Neural cell (in vitro differentiated cells): ENCODE data around the gene LMO3. TPM values are rescaled to one million over a fixed set of nuclear protein-coding genes. Genes with fewer than 3 reads are reported as not detected.

Source experiments
- H2AFZ ChIP-seq: fragments of 200-600, 300-800 bp; sonication (generic), shearing (Covaris generic); 2 replicates; pipeline ENCODE4 v1.6.0; 2014; ENCODE audit warnings: low read depth, mild to moderate bottlenecking, antibody characterized with exemption, low read length, moderate library complexity
- H3F3A ChIP-seq: fragments of 200-600 bp; shearing (Covaris generic); 2 replicates; pipeline ENCODE4 v1.6.1; 2016; ENCODE audit warnings: mild to moderate bottlenecking, moderate library complexity, mixed read lengths, antibody characterized with exemption, low read length; ENCODE audit not compliant: insufficient read depth, poor library complexity, severe bottlenecking
- H3K27ac ChIP-seq: fragments of 200-600, 300-800 bp; sonication (generic), shearing (Covaris generic); 2 replicates; pipeline ENCODE4 v1.5.1; 2014; ENCODE audit warnings: mild to moderate bottlenecking, low read length, moderate library complexity
- H3K27me3 ChIP-seq: fragments of 300-800, 200-600 bp; sonication (generic), shearing (Covaris generic); 2 replicates; pipeline ENCODE4 v1.6.0; 2014; ENCODE audit warnings: mild to moderate bottlenecking, low read depth, low read length, moderate library complexity; ENCODE audit not compliant: insufficient read depth
- H3K36me3 ChIP-seq: fragments of 300-800, 200-600 bp; sonication (generic), shearing (Covaris generic); 2 replicates; pipeline ENCODE4 v1.5.1; 2014; ENCODE audit warnings: mild to moderate bottlenecking, antibody characterized with exemption, low read length, moderate library complexity; ENCODE audit not compliant: insufficient read depth
- H3K4me2 ChIP-seq: fragments of 300-800, 200-600 bp; sonication (generic), shearing (Covaris generic); 2 replicates; pipeline ENCODE4 v1.6.0; 2014; ENCODE audit warnings: mild to moderate bottlenecking, low read length
- H3K4me3 ChIP-seq: fragments of 300-800, 200-600 bp; sonication (generic), shearing (Covaris generic); 2 replicates; pipeline ENCODE4 v1.5.1; 2014; ENCODE audit warnings: mild to moderate bottlenecking, low read length, moderate library complexity
- H3K79me2 ChIP-seq: fragments of 200-600 bp; shearing (Covaris generic); replicated peaks from 2 replicates; pipeline ENCODE4 v1.6.0; 2014; ENCODE audit warnings: mild to moderate bottlenecking, low read length, moderate library complexity; ENCODE audit not compliant: insufficient read depth
- H3K9ac ChIP-seq: fragments of 300-800, 200-600 bp; sonication (generic), shearing (Covaris generic); 2 replicates; pipeline ENCODE4 v1.6.1; 2016; ENCODE audit warnings: mild to moderate bottlenecking, low read length, mixed read lengths
- H3K9me2 ChIP-seq: fragments of 200-600 bp; shearing (Covaris generic); 2 replicates; pipeline ENCODE4 v1.6.1; 2016; ENCODE audit warnings: mild to moderate bottlenecking, low read length, mixed read lengths; ENCODE audit not compliant: insufficient read depth
- H3K9me3 ChIP-seq: fragments of 200-600, 300-800 bp; sonication (generic), shearing (Covaris generic); 2 replicates; pipeline ENCODE4 v1.6.1; 2016; ENCODE audit warnings: mild to moderate bottlenecking, mixed run types, low read length, moderate library complexity, mixed read lengths
- H4K20me1 ChIP-seq: fragments of 200-600 bp; shearing (Covaris generic); 2 replicates; pipeline ENCODE4 v1.6.1; 2016; ENCODE audit warnings: mild to moderate bottlenecking, mixed run types; ENCODE audit not compliant: insufficient read depth
- EP300 ChIP-seq: fragments of 450-650 bp; conservative IDR thresholded peaks from 2 replicates; pipeline ENCODE4 v1.6.1; 2014; ENCODE audit warnings: antibody characterized with exemption, mild to moderate bottlenecking, moderate library complexity; ENCODE audit not compliant: poor library complexity, severe bottlenecking
- EZH2 ChIP-seq: fragments of 200-600, 300-800 bp; shearing (Covaris generic), sonication (generic); IDR thresholded peaks from 2 replicates; pipeline ENCODE4 v1.6.1; 2014; ENCODE audit warnings: antibody characterized with exemption, low read length, borderline replicate concordance, mild to moderate bottlenecking; ENCODE audit not compliant: insufficient read depth, poor library complexity, severe bottlenecking
- MXI1 ChIP-seq: fragments of 450-650 bp; conservative IDR thresholded peaks from 2 replicates; pipeline ENCODE4 v1.6.1; 2014; ENCODE audit warnings: antibody characterized with exemption, mild to moderate bottlenecking; ENCODE audit not compliant: poor library complexity, severe bottlenecking
- POLR2AphosphoS5 ChIP-seq: IDR thresholded peaks from 2 replicates; pipeline ENCODE4 v1.6.1; 2012
- RAD21 ChIP-seq: fragments of 450-650 bp; conservative IDR thresholded peaks from 2 replicates; pipeline ENCODE4 v1.6.1; 2014; ENCODE audit warnings: antibody characterized with exemption, mild to moderate bottlenecking, moderate library complexity
- SMC3 ChIP-seq: fragments of 450-650 bp; conservative IDR thresholded peaks from 2 replicates; pipeline ENCODE4 v1.6.1; 2014; ENCODE audit warnings: antibody characterized with exemption, mild to moderate bottlenecking, moderate library complexity; ENCODE audit not compliant: poor library complexity
- TAF1 ChIP-seq: IDR thresholded peaks from 2 replicates; pipeline ENCODE4 v1.6.1; 2012; ENCODE audit warnings: low read depth
- polyA plus RNA-seq: library from polyadenylated mRNA; depleted of rRNA; stranded (reverse); fragments of >200 nt; gene quantifications from 2 replicates; pipeline ENCODE4 v1.2.3, GENCODE V29; 2014
- TF ChIP-seq, protein P1 (sequence below): IDR thresholded peaks from 2 replicates; pipeline ENCODE4 v1.6.1; 2012; ENCODE audit warnings: borderline replicate concordance
- TF ChIP-seq, protein P2 (sequence below): fragments of 450-650 bp; IDR thresholded peaks from 2 replicates; pipeline ENCODE4 v1.5.1; 2014; ENCODE audit warnings: antibody characterized with exemption, mild to moderate bottlenecking, moderate library complexity; ENCODE audit not compliant: poor library complexity, severe bottlenecking

The LMO3 gene
- polyA plus RNA-seq, 1 donor from 2014 or later: 42.8 TPM

DNA sequence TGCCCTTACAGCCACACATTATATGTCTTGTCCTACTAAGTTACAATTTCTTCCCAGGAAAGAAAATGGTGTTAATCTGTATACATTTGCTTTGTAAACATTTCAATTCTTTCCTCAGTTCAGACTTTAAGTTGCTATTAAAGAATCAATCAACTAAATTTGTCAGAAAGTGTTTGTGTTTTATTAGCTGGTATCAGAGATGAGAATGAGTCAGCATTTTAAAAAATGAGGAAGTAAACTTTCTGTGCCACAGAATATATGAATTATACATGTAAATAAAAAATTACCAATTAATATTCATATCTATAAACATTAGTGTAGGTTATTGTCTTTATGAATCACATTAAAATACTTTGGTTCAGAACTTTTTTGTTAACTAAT, 82.0 kb downstream of the LMO3 start:
- H2AFZ ChIP-seq: no peak overlapping the region
- no peak overlapping the region for H3K27ac ChIP-seq
- H3K27me3 ChIP-seq: no peaks in the 10 kb centered on the region
- H3F3A ChIP-seq: no peaks in the 10 kb centered on the region
- no peaks in the 10 kb centered on the region for H4K20me1 ChIP-seq
- no peaks in the 10 kb centered on the region for H3K9me3 ChIP-seq
- no peak overlapping the region for H3K4me2 ChIP-seq
- TF ChIP-seq POLR2AphosphoS5: no peak
- no peak for TF ChIP-seq EZH2
- TF ChIP-seq RAD21: no peak
- TF ChIP-seq, protein P1, sequence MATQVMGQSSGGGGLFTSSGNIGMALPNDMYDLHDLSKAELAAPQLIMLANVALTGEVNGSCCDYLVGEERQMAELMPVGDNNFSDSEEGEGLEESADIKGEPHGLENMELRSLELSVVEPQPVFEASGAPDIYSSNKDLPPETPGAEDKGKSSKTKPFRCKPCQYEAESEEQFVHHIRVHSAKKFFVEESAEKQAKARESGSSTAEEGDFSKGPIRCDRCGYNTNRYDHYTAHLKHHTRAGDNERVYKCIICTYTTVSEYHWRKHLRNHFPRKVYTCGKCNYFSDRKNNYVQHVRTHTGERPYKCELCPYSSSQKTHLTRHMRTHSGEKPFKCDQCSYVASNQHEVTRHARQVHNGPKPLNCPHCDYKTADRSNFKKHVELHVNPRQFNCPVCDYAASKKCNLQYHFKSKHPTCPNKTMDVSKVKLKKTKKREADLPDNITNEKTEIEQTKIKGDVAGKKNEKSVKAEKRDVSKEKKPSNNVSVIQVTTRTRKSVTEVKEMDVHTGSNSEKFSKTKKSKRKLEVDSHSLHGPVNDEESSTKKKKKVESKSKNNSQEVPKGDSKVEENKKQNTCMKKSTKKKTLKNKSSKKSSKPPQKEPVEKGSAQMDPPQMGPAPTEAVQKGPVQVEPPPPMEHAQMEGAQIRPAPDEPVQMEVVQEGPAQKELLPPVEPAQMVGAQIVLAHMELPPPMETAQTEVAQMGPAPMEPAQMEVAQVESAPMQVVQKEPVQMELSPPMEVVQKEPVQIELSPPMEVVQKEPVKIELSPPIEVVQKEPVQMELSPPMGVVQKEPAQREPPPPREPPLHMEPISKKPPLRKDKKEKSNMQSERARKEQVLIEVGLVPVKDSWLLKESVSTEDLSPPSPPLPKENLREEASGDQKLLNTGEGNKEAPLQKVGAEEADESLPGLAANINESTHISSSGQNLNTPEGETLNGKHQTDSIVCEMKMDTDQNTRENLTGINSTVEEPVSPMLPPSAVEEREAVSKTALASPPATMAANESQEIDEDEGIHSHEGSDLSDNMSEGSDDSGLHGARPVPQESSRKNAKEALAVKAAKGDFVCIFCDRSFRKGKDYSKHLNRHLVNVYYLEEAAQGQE: no peak
- no peak for TF ChIP-seq TAF1
- no peak for TF ChIP-seq MXI1
- TF ChIP-seq SMC3: no peak
- TF ChIP-seq EP300: no peak
- TF ChIP-seq, protein P2, sequence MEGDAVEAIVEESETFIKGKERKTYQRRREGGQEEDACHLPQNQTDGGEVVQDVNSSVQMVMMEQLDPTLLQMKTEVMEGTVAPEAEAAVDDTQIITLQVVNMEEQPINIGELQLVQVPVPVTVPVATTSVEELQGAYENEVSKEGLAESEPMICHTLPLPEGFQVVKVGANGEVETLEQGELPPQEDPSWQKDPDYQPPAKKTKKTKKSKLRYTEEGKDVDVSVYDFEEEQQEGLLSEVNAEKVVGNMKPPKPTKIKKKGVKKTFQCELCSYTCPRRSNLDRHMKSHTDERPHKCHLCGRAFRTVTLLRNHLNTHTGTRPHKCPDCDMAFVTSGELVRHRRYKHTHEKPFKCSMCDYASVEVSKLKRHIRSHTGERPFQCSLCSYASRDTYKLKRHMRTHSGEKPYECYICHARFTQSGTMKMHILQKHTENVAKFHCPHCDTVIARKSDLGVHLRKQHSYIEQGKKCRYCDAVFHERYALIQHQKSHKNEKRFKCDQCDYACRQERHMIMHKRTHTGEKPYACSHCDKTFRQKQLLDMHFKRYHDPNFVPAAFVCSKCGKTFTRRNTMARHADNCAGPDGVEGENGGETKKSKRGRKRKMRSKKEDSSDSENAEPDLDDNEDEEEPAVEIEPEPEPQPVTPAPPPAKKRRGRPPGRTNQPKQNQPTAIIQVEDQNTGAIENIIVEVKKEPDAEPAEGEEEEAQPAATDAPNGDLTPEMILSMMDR: no peak
- H3K9me2 ChIP-seq: no peaks in the 10 kb centered on the region
- H3K79me2 ChIP-seq: no peaks in the 10 kb centered on the region
- no peak overlapping the region for H3K9ac ChIP-seq
- no peaks in the 10 kb centered on the region for H3K36me3 ChIP-seq
- H3K4me3 ChIP-seq: no peak overlapping the region

DNA sequence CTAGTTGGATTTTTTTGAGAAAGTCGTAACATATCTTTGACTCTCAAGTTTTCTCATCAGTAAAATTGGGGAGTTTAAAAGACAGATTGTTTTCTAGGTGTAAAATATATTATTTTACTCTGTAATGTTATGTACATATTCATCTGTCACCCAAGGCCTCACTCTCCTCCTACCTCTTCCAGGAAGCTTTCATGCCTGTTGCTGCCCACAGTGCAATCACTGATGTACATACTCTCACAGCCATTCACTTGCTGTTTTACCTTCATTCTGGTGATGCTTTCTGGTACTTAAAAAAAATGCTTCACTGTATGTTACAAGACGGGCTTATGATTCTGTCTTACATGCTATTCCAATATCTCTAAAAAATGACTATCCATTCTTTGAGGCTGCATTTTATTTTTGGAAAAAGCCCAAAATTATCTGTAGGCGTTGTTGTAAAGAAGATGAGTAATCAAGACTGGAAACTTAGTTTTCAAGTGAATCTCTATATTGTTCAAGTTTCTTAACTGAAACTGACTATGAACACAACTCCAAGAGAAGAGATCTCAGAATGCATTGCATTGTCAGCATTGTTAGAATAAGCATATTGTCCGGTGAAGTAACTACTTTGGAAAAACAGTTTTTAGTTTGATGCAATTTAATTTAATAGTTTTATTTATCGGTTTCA, 82.5 kb downstream of the LMO3 start:
- no peak overlapping the region for H3K4me2 ChIP-seq
- H3K79me2 ChIP-seq: no peaks in the 10 kb centered on the region
- H3K9me3 ChIP-seq: no peaks in the 10 kb centered on the region
- TF ChIP-seq TAF1 (no peak), EZH2 (no peak), POLR2AphosphoS5 (no peak), EP300 (no peak), SMC3 (no peak), MXI1 (no peak), RAD21 (no peak)
- TF ChIP-seq, protein P1: no peak
- TF ChIP-seq, protein P2: no peak
- H3K4me3 ChIP-seq: no peak overlapping the region
- no peaks in the 10 kb centered on the region for H4K20me1 ChIP-seq
- no peaks in the 10 kb centered on the region for H3K36me3 ChIP-seq
- no peaks in the 10 kb centered on the region for H3F3A ChIP-seq
- no peak overlapping the region for H3K27ac ChIP-seq
- no peaks in the 10 kb centered on the region for H3K9me2 ChIP-seq
- no peak overlapping the region for H3K9ac ChIP-seq
- no peaks in the 10 kb centered on the region for H3K27me3 ChIP-seq
- H2AFZ ChIP-seq: no peak overlapping the region
